ENCODE results near the gene HNF1A.

HNF1A gene

GRCh38 chr12:120959111-120959878, 19.0 kb upstream of the HNF1A start:
- DNase-seq: no peak

- DNase-seq: no peak
Observed at GRCh38 chr12:120960657-120961056, 17.7 kb upstream of the HNF1A start.

DNA sequence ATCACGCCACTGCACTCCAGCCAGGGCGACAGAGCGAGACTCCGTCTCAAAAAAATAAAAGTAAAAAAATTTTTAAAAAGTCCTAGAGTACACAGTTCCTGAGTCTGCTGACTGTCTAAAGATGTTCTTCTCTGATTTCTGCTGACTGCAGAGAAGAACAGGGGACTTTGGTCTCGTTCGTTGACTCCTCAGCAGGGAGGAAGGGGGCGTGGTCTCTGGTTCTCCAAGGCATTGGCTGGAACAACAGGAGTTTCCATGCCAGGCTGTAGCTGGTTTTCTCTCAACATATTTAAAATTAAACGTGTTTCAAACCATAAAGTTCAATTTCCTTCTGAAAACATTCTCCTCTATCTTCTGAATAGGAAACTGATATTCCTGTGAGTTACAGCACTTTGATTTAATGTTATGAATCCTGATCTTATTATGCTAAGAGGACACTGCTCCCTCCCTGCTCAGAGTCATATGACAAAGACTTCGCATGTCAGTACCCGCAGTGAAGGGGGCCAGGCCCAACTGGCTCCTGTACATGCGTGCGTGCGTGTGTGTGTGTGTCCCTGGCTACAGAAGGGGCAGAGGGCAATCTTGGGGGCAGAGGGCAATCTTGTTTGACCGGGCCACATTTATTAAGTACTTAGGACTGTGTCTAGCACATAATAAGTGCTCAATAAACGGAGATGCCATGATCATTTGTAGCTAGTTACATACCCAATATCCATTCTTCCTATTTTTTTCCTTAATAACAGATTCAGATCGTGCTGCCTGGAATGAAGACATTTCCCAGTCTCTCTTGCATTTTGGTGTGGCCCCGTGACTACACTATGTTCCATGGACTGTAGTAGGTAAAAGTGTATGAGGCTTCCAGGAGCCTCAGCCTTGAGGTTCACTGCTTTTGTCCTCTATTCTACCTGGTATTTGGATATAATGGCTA, 16.5 kb upstream of the HNF1A start:
- DNase-seq: no peak

- DNase-seq: no peak
Observed at GRCh38 chr12:120962532-120963020, 15.8 kb upstream of the HNF1A start.

DNA sequence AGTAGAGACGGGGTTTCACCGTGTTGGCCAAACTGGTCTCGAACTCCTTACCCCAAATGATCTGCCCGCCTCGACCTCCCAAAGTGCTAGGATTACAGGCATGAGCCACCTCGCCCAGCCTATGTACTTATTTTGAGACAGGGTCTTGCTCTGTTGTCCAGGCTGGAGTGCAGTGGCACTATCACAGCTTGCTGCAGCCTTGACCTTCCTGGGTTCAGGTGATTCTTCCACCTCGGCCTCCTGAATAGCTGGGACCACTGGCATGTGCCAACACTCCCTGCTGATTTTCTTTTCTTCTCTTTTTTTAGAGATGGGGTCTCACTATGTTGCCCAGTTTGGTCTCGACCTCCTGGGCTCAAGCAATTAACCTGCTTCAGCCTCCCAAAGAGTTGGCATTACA, 14.0 kb upstream of the HNF1A start:
- no peak for DNase-seq

GRCh38 chr12:120965534-120966091, 12.7 kb upstream of the HNF1A start:
- DNase-seq: no peak

DNA sequence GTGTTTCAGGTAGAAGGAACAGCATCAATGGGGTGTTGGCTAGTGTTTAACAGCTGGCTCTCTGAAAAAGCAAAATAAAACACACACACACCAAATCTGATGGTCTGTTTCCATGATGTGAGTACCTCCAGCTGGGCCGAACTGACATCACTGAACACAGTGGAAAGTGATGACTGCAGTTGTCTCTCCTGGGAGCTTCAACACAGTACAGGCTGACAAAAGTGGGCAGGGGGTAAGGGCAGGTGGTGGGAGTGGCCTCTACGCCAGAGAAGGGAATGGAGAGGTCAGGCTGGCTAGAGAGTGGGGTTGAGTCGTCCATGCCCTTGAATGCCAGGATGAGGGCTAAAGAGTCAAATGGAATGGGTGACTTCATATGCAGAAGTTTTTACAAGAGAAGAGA, 8.0 kb upstream of the HNF1A start:
- DNase-seq: no peak

GRCh38 chr12:120971299-120972180, 6.8 kb upstream of the HNF1A start:
- peak in 1 of 2 experiments; percentile 34 for DNase-seq

DNA sequence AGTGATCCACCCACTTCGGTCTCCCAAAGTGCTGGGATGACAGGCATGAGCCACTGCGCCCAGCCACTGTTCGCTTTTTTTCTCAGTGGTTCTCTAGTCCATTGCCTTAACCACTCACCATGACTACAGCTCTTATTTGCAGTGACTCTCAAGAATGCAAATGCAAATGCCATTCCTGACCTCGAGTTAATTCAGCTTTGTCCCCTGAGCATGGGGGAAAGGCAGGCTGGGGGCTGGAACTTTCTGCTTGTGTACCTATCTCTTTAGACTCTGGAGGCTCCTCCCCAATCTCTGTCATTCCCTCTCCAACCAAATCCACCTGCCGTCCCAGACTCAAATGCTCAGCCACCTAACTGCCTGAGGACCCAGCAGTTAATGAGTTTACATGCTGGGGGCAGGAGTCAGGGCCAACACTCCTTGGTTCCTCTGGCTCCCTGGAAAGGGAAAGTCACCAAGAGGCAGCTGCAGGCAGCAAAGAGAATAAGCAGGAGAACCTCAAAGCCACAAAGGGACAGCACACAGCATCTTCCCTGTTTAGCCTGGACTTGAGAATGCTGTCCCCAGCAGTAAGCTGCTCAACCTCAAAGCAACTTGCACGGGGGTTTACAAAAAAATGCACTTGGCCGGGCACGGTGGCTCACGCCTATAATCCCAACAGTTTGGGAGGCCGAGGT, 5.3 kb upstream of the HNF1A start:
- DNase-seq: no peak

DNA sequence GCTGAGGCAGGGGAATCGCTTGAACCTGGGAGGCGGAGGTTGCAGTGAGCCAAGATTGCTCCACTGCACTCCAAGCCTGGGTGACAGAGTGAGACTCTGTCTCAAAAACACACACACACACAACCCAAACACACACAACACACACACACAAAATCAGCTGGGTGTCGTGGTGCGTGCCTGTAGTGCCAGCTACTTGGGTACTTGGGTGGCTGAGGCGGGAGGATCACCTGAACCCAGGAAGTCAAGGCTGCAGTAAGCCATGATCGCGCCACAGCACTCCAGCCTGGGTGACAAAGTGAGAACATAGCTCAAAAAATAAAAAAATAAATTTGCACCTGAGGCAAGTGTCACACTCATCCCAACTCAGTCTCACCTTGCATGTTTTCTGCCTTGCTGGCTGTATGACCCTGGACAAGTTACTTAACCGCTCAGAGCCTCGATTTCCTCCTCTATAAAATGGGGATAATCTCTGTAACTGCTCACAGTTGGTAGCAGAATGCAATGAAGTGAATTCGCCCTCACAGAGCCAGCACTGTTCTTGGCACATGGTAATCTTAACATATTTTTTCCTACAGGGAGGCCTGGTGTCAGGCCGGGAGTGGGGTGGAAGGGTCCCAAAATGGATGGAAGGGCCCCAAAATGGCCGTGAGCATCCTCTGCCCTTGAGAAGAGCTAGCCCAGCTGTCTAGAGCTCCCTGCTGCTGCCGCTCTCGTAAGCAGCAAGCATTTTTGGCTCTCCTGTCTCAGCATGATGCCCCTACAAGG, 630 bp upstream of the HNF1A start:
- DNase-seq: no peak

DNA sequence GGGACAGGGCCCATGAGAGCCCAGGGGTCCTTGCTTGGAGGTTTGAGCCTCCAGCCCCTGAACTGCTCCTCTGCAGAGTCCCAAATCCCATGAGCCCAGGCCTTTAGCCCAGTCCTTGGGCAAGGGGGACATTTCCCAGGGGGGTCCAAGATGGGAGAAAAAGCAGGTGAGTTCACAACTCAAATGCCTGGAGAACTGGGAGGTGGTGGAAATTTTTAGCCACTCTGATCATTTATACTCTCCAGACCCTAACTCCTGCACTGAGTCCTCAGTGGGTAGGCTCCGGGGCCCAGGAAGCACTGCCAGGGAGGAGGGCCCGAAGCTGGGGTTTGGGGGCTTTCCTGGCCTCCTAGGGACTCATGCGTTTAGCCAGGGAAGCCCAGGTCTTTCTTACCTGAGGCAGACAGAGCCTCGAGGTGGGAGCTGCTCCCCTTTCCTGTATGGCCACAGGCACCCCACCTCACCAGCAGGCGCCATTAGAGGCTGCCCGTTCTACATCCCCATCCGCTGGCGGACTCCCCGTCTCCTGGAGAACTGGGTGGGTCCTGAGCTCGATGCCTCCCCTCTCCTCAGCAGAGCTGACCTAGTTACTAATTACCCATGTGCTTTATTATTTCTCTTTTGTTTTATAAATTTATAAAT, 998 bp downstream of the HNF1A start:
- no peak for DNase-seq

- DNase-seq: no peak
Observed at GRCh38 chr12:120979862-120980696, 1.7 kb downstream of the HNF1A start.

DNA sequence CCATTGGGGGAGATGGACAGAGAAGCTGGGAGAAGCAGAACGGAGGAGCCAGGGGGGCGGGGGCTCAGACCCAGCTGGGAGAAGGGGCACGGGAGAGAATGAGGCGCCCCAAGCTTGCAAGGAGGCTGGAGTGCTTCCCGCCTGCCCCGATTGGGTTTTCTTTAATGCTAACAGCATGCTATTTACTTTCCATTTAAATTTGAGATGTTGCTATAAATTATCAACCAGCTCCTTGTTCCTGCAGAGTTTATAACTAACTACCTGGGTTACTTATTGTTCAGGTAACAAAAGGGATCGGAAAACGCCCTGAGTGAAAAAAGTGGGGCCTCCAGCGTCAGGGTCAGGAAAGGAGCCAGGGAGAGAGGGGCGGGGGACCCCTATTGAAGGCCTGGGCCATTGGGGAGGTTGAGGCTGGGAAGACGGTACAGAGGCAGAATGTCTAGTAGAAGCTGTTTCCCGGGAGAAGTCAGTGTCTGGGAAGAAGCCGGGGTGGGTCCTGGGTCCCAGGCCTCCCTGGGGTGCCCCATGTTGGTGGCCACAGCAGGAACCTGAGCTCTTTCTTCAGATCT, 2.5 kb downstream of the HNF1A start:
- DNase-seq: no peak

DNA sequence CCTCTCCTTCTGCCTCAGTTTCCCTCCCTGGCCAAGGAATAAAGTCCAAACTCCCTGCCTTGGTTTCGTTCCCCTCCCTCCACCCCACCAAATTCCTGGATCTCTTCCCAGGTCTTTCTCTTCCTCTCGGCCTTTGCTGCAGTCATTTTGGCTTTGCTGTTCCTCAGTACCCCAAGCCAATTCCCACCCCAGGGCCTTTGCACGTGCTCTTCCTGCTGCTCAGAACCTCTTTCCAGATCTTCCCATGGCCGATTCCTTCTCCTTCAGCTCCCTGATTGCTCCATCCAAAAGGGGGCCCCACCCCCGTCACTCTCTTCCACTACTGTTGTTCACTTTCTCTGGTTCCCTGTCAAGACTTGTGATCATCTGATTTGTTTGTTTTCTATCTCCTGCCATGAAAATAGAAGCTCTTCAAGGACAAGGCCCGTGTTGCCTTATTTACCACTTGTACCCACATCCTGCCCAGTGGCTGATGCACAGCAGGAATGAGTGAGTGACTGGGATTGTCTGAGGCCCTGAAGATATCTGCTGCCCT, 3.1 kb downstream of the HNF1A start:
- DNase-seq: no peak

DNA sequence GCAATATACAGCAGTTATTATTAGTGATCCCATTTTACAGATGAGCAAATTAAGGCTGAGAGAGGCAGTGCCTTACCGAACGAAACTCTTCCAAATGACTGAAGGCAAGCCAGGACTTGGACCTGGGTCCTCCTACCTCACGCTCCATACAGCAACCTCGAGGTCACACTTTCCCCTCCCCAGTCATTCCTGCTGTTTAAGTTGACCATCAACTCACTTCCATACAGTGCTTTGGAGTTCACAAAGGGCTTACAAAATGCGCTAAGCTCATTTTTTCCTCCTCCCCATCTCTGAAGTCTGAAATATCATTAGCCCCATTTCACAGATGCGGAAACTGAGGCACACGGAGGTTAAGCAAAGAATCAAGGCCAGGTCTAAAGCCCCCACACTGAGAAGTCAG, 4.3 kb downstream of the HNF1A start:
- DNase-seq: no peak

DNA sequence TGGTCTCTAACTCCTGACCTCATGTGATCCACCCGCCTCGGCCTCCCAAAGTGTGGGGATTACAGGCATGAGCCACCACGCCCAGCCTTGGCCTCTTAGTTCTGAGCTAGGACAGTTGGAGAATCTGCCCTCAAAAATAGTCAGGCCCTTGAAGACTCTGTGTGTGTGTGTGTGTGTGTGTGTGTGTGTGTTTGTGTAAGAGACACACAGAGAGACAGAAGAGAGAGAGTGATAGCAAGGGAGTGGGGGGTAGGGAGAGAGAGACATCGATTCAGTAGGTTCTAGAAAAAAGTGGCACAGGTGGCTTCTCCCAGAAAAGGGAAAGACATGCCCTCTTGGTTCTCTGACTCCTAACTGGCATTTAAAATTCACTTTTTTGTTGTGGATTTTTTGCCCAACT, 5.4 kb downstream of the HNF1A start:
- DNase-seq: no peak

GRCh38 chr12:120984351-120984898, 6.1 kb downstream of the HNF1A start:
- no peak for DNase-seq

DNA sequence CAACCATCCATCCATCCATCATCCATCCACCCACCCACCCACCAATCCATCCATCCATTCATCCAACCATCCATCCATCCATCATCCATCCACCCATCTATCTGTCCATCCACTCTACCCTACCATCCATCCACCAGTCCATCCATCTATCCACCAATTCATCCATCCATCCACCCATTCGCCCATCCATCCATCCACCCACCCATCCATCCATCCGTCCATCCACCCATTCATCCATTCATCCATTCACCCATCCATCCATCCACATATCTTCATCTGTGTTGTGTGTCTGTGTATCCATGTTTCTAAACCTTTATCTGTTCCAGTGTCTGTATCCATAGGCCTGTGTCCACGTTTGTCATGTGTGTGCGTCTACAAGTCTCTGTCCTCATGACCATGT, 9.9 kb downstream of the HNF1A start:
- DNase-seq: no peak

- DNase-seq: no peak
Observed at GRCh38 chr12:120988658-120989057, 10.3 kb downstream of the HNF1A start.

Measured in NCI-H1930 (cell line).